GM19099 (cell line): ENCODE data around the gene CNTNAP5.

Experiments used
- POLR2A ChIP-seq: IDR thresholded peaks from 3 replicates; pipeline ENCODE4 v1.6.1; 2011; ENCODE audit warnings: low read depth; ENCODE audit not compliant: insufficient read length; ENCODE audit errors: extremely low read depth

Gene CNTNAP5

GRCh38 chr2:124804014-124804940, 779.2 kb downstream of the CNTNAP5 start:
- no peak for TF ChIP-seq POLR2A

DNA sequence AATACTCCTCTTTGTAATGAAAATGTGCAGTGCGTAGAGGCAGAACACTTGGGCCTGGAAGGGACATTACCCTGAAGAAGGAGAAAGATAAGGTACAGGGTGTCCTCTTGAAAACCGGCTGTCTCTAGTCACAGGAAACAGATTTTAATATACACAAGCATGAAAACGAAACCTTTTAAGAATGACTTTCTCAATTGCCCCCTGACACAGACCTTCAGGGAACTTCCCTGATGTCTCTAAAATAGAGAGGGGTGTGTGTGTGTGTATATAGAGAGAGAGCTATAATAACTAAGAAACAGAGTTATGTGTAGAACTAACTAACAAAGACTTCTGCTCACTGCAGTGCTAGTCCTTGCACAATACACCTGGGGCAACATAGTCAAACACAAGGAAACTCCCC, 780.0 kb downstream of the CNTNAP5 start:
- no peak for TF ChIP-seq POLR2A

GRCh38 chr2:124810132-124810531, 785.0 kb downstream of the CNTNAP5 start:
- TF ChIP-seq POLR2A: no peak

GRCh38 chr2:124814968-124815745, 790.1 kb downstream of the CNTNAP5 start:
- TF ChIP-seq POLR2A: no peak

DNA sequence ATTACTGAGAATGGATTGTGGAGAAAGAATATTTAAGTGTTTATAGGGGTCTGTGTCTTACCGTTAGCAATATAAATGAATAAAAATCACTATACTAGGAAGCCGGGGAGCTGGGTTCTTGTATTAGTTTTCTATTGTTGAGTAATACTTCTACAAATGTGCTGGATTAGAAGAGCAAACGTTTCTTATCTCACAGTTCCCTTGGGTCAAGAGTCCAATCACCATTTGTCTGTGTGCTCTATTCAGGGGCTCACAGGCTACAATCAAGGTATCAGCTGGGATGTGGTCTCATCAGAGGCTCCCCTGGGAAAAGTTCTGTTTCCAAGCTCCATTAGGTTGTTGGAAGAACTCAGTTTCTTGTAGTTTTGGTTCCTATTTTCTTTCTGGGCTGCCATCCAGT, 790.9 kb downstream of the CNTNAP5 start:
- no peak for TF ChIP-seq POLR2A

GRCh38 chr2:124822516-124822915, 797.4 kb downstream of the CNTNAP5 start:
- TF ChIP-seq POLR2A: no peak

DNA sequence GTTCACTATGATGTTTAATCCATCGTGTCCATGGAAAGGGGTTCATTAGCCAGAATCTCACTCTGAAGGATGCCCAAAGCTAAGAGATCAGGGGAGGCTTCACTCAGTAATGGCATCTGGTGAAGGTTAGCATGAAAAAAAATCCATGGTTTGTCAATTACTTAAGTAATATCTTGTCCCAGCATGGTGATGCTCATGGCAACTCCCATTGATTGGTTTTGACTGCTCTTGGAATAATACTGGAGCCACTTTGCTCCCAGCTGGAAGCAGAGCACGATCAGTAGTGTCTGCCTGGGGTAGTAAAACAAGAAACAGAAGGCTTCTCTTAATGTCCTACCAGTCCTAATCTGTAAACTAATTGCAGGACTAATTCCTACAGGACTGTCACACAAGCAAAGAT, 799.4 kb downstream of the CNTNAP5 start:
- TF ChIP-seq POLR2A: no peak

DNA sequence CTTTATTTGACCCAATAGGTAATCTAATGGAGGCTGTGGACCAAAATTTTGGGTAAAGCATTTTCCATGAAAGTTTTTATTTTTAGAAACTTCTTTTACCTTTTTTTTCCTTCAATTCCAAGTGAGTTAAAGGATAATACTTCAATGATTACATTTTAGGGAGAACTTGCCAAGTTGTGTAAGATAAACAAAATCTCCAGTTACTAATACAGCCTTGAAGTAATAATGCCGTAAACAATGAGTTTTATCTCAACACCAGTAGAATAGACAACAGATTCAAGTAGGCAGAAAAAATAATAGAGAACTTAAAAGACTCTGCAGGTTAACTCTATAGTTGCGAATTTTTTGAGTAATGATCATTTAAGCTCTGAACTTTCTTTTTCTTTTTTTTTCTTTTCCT, 807.4 kb downstream of the CNTNAP5 start:
- no peak for TF ChIP-seq POLR2A

DNA sequence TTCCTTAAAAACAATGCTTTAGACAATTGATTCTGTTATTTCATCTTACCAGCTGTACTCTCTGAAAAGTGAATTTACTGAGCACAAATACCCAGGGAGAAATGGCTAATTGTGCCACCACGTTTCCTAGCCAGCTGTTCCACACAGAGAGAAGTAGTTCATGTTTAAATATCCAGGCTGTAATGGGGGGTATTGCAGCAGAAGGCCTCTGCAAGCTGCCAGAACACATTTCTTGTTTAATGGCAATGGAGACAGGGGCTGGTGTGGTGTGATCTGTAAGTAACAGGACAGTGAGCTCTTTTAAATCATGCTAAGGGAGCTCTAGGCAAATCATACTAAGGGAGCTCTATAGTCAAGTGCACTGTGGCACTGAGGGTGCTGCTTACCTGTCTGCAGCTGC, 809.2 kb downstream of the CNTNAP5 start:
- TF ChIP-seq POLR2A: no peak

DNA sequence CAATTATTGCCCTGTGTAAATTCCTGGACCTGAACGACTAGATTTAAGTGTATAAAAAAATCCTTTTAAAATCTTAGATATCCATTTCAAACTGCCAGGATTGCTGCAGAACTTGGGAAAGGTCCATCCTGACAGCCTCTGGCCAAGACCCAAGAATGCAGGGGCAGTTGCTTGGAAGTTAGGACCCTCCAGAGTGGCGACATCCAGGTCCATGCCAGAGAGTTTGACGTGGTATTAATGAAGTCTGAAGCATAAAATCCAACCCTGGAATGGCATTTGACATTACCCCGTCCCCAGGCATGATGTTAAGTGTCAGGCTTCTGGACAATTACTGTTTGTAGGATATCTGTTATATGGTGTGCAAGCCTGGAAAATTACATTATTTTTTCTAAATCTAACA, 810.2 kb downstream of the CNTNAP5 start:
- TF ChIP-seq POLR2A: no peak

GRCh38 chr2:124836416-124836815, 811.3 kb downstream of the CNTNAP5 start:
- TF ChIP-seq POLR2A: no peak

- TF ChIP-seq POLR2A: no peak
Measured at GRCh38 chr2:124837496-124837895, 812.4 kb downstream of the CNTNAP5 start.

DNA sequence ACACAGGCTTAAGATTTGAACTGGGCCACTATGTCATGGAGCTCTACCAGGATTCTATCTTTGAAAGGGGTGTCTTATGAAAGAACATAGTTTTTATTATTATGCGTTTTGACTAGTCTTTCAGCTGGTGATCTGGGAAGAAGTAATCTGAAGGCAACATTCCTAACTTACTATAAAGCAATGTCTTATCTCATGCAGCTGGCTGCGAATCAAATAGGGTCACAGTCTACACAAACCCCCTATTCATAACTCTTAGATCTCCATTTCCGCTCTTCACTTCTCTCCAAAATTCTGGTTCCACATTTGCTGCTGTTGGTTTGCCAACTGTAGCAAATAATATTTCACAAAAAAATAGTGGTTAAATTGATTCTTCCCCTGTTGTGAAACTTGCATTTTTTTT, 813.3 kb downstream of the CNTNAP5 start:
- TF ChIP-seq POLR2A: no peak

DNA sequence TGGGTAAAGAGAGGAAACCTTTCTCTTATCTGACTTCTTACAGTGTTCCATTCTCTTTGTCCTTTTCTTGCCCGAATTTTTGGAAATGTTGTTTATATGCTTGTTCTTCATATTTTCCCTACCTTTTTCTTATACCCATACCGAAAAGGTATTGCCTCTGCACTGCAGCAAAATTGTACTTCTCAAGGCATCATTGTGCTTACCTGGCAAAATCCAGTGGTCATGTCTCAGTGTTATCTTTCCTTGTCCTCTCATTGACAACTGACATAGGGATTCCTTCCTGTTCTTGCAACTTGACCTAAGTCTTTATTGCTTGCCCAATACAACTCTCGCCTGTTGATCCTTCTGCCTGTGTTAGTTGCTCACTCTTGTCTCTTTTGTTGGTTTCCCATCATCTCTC, 842.2 kb downstream of the CNTNAP5 start:
- no peak for TF ChIP-seq POLR2A

GRCh38 chr2:124874219-124874618, 849.1 kb downstream of the CNTNAP5 start:
- no peak for TF ChIP-seq POLR2A

- TF ChIP-seq POLR2A: no peak
Measured at GRCh38 chr2:124874676-124875075, 849.6 kb downstream of the CNTNAP5 start.
